HUES64 (cell line): ENCODE results near the gene INTS1. TPM values are rescaled to one million over a fixed set of nuclear protein-coding genes. Genes with fewer than 3 reads are reported as not detected.

Experiments used
- H3K27ac ChIP-seq: 2 replicates; pipeline ENCODE4 v1.7.0; 2013; ENCODE audit warnings: low read depth, low read length, inconsistent platforms
- H3K27me3 ChIP-seq: 2 replicates; pipeline ENCODE4 v1.6.1; 2013; ENCODE audit warnings: mild to moderate bottlenecking, low read length; ENCODE audit not compliant: insufficient read depth
- H3K36me3 ChIP-seq: 2 replicates; pipeline ENCODE4 v1.6.1; 2013; ENCODE audit warnings: mild to moderate bottlenecking, low read length; ENCODE audit not compliant: insufficient read depth
- H3K4me1 ChIP-seq: 2 replicates; pipeline ENCODE4 v1.6.1; 2013; ENCODE audit warnings: mild to moderate bottlenecking, low read length, moderate library complexity; ENCODE audit not compliant: insufficient read depth
- H3K4me3 ChIP-seq: 2 replicates; pipeline ENCODE4 v1.5.1; 2013; ENCODE audit warnings: mild to moderate bottlenecking, low read length, moderate library complexity
- H3K9ac ChIP-seq: 2 replicates; pipeline ENCODE4 v1.6.1; 2013; ENCODE audit warnings: mild to moderate bottlenecking, low read depth, low read length
- H3K9me3 ChIP-seq: 2 replicates; pipeline ENCODE4 v1.6.1; 2013; ENCODE audit warnings: low read depth, low read length; ENCODE audit not compliant: insufficient read depth
- WGBS: fragments of 150-250, 120-280 bp; methylation state at CpG from one replicate; pipeline ENCODE4 v1.1.7; 2013; ENCODE audit warnings: missing lambda C conversion rate; 5-methylcytosine and 5-hydroxymethylcytosine counted together
- polyA plus RNA-seq, 2 experiments: library from polyadenylated mRNA; stranded (reverse); fragments of 50-300 nt; gene quantifications; one replicate each; pipeline ENCODE4 v1.2.3, GENCODE V29; 2013

Gene INTS1, protein sequence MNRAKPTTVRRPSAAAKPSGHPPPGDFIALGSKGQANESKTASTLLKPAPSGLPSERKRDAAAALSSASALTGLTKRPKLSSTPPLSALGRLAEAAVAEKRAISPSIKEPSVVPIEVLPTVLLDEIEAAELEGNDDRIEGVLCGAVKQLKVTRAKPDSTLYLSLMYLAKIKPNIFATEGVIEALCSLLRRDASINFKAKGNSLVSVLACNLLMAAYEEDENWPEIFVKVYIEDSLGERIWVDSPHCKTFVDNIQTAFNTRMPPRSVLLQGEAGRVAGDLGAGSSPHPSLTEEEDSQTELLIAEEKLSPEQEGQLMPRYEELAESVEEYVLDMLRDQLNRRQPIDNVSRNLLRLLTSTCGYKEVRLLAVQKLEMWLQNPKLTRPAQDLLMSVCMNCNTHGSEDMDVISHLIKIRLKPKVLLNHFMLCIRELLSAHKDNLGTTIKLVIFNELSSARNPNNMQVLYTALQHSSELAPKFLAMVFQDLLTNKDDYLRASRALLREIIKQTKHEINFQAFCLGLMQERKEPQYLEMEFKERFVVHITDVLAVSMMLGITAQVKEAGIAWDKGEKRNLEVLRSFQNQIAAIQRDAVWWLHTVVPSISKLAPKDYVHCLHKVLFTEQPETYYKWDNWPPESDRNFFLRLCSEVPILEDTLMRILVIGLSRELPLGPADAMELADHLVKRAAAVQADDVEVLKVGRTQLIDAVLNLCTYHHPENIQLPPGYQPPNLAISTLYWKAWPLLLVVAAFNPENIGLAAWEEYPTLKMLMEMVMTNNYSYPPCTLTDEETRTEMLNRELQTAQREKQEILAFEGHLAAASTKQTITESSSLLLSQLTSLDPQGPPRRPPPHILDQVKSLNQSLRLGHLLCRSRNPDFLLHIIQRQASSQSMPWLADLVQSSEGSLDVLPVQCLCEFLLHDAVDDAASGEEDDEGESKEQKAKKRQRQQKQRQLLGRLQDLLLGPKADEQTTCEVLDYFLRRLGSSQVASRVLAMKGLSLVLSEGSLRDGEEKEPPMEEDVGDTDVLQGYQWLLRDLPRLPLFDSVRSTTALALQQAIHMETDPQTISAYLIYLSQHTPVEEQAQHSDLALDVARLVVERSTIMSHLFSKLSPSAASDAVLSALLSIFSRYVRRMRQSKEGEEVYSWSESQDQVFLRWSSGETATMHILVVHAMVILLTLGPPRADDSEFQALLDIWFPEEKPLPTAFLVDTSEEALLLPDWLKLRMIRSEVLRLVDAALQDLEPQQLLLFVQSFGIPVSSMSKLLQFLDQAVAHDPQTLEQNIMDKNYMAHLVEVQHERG (N-terminal part only)
- 52.0 TPM for polyA plus RNA-seq (2013, experiment 1 of 2)
- 50.7 TPM for polyA plus RNA-seq (2013, experiment 2 of 2)

DNA sequence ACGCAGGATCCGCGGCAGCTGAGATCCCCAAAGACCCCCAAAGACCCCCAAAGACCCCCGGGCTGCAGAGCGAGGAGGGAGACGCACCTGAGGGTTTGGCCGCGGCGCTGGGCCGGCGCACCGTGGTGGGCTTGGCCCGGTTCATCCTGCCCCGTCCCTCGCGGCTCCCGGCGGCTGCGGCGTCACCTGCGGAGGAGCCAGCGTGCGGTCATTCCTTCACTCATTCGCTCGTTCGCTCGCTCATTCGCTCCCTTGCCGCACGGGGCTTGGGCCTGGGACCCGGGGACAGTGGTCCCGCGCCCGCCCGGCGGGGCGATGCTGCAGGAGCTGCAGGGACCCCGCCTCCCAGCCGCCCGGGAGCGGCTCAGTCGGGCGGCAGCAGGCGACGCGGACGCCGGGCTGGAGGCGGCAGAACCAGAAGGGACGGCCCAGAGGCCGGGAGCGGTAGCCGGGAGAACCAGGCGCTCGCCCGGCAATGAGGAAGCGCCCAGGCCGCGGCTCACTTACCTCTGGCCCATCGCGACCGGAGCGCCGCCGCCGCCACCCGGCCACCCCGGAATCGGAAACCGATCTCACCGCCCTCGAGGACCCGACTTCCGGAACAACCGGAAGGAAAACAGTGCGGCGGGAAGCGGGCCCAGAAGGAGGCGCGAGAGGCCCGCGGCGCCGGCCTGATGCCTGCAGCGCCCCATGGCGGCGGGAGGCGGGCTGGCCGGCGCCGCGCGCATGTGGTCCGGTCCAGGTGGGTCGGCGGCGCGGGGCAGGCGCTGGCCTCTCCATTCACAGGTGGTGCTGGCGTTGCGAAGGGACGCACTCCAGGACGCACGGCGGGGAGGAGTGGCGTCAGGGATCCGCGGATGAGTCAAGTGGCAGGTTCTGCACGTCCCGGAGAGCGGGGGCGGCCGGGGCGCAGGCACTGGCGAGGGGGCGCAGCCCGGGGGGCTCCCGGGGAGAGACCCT, at the start of gene INTS1:
Gene INTS1, minus strand, starts transcription at position 574 of the 960 bp plus-strand sequence. Its CDS starts 429 bp downstream, at position 145.
- peaks cover 7% of the 10 kb centered on the region; the same call in 1 of the 2 replicates for H3K4me1 ChIP-seq
- H3K4me3 ChIP-seq: peak within 1 kb of the TSS; percentile 98
- peak within 1 kb of the TSS; percentile 91 for H3K9ac ChIP-seq
- H3K36me3 ChIP-seq: peaks cover 38% of the 10 kb centered on the region
- WGBS: under 1% methylated on average over 114 of the region's 118 CpGs
- H3K27ac ChIP-seq: peak within 1 kb of the TSS; percentile 60; the same call in 1 of the 2 replicates
- no peaks in the 10 kb centered on the region for H3K27me3 ChIP-seq
- H3K9me3 ChIP-seq: no peaks in the 10 kb centered on the region

DNA sequence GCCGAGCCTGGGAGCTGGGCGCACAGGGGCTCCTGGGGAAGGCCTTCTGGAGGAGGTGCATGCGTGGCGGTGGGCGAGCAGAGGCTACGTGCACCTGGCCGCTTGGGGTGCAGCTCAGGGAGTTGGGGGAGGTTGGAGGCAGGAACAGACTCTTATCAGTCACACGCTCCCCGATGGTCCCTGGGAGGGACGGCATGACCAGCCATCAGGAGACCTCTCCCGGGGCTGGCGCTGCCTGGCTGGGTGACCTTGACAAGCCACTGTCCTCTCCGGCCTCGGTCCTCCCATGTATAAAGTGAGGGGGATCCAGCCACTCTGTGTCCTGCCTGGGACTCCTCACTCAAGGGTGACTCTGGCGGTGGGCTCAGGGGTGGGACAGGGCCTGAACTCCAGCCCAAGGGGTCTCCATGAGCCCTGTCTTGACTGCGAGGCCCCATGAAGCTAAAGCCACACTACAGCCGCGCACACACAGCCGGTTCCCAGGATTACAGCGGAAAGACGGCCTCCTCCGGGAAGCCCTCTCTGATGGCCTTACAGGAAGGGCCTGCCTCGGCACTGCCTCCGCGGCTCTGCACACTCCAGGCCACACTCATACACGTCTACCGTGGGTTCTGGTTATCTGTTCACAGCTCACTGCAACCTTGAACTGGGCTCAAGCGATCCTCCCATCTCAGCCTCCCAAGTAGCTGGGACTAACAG, 49.5 kb upstream of the INTS1 start:
- Histone ChIP-seq H3K27ac (no peak overlapping the region), H3K9me3 (no peaks in the 10 kb centered on the region), H3K9ac (no peak overlapping the region), H3K36me3 (no peaks in the 10 kb centered on the region), H3K27me3 (no peaks in the 10 kb centered on the region), H3K4me1 (peaks cover 11% of the 10 kb centered on the region), H3K4me3 (no peak overlapping the region)
- 91% methylated on average over 28 of the region's 28 CpGs for WGBS

DNA sequence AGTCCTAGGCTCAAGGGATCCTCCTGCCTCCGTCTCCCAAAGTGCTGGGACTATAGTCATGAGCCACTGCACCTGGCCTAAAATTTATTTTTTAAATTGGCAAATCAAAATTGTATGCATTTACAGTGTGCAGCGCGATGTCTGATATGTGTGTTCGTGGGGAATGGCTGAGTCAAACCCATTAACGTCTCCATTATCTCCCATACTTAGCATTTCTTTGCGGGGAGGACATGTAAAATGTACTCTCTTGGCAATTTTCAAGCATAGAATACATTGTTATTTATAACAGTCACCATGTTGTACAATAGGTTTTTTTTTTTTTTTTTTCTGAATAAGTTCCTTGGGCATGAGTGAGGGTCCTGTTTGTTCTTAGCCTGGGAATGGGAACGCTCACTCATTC, 48.0 kb upstream of the INTS1 start:
- no peak overlapping the region for H3K9ac ChIP-seq
- WGBS: 95% methylated on average over 7 of the region's 7 CpGs
- H3K36me3 ChIP-seq: no peaks in the 10 kb centered on the region
- no peaks in the 10 kb centered on the region for H3K27me3 ChIP-seq
- peaks cover 11% of the 10 kb centered on the region for H3K4me1 ChIP-seq
- no peak overlapping the region for H3K27ac ChIP-seq
- H3K9me3 ChIP-seq: no peaks in the 10 kb centered on the region
- H3K4me3 ChIP-seq: no peak overlapping the region

DNA sequence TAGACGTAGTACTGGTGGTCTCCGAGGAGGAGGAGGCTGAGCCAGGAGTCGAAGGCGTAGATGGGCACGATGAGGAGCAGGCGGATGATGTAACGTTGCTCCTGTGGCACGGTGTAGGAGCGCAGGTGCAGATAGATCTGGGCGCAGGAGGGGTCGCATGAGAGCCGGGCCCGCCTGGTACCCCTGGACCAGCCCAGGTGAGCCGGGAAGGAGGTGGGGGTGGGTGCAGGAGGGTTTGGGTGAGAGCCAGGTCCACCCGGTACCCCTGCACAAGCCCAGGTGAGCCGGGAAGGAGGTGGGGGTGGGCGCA, 46.6 kb upstream of the INTS1 start:
- Histone ChIP-seq H3K4me1 (peaks cover 7% of the 10 kb centered on the region), H3K9me3 (no peaks in the 10 kb centered on the region), H3K4me3 (no peak overlapping the region), H3K27me3 (no peaks in the 10 kb centered on the region), H3K27ac (no peak overlapping the region), H3K36me3 (no peaks in the 10 kb centered on the region), H3K9ac (no peak overlapping the region)
- WGBS: 96% methylated on average over 17 of the region's 17 CpGs

DNA sequence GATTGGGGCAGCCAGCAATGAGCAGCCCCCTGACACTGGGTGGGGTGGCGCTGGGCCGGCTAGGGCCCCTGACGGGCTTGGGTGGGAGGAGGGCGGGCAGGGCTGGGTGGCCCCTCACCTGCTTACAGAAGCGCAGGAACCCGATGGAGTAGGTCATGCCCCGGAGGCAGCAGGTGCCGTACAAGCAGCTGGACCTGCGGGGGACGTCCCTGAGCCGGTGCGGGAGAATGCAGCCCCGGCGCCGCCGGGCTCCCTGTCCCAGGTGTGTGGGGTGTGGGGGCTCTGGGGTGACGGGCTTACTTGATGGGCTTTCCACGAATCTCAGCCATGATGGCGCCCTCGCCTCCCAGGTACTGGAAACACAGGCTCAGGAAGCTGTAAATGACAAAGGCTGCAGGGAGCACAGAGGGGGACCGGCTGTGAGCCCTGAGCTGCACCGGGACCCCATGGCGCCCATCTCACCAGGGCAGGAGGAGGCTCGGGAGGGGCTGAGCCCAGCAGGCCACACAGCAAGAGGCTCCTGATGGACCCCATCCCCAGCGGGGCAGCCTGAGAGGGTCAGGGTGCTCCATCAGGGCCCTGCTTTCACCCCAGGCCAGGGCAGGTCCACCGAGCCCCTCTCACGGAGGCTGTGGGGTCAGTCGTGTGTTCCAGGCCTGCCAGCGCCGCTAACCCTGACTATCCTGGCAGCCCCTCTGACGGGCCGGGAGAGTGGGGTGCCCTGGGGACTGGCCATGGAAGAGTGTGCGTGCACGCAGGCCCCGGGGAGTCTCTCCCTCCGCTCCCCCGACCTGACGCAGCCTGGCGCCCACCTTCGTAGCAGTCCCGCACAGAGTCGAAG, 46.0 kb upstream of the INTS1 start:
- H3K4me1 ChIP-seq: 0 out of 2 replicates have a peak, but pooled peaks cover 2% of the 10 kb centered on the region
- no peaks in the 10 kb centered on the region for H3K9me3 ChIP-seq
- H3K27ac ChIP-seq: no peak overlapping the region
- 94% methylated on average over 42 of the region's 42 CpGs for WGBS
- H3K9ac ChIP-seq: no peak overlapping the region
- no peaks in the 10 kb centered on the region for H3K36me3 ChIP-seq
- H3K4me3 ChIP-seq: no peak overlapping the region
- H3K27me3 ChIP-seq: no peaks in the 10 kb centered on the region

DNA sequence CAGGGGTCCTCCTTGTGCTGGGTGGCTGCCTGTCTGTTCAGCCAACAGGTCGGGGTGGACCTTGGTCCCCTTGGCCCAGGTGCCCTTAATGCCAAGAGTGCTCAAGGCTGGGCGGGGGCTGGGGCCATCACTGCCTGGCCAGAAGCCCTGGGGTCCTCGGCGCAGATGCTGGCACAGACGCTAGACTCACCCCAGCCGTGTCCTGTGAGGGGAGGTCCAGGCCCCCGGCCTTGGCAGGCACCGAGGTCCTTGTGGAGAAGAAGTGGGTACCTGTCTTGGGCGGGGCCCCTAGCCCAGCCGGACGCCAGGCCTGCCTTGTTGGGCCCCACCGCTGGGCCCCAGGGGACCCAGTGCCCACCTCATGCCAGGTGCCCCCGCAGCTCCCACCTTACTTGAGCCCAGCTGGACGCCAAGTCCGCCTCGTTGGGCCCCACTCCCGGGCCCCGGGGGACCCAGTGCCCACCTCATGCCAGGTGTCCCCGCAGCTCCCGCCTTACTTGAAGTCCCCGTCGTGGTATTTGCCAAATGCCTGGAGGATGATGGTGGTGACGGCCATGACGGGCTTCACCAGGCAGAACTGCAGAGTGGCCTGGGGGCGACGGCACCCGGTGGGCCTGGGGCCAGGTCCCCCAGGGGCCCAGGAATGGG, 45.3 kb upstream of the INTS1 start:
- no peak overlapping the region for H3K27ac ChIP-seq

DNA sequence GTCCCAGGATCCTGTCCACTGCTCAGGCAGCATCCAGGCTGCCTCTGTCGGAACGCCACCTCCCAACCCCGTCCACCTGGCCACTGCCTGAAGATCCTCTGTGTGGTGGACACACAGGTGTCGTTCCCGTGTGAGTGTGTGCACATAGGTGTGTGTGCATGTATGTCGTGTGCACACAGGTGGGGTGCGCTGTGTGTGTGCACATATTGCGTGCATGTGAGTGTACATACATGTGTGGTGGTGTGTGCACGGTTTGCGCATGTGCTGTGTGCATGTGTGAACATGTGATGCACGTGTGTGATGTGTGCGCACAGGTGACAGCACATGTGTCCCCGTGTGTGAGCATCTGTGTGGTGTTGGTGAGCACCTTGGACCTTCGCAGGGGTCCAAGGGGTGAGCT, 44.8 kb upstream of the INTS1 start:
- Histone ChIP-seq H3K27ac (no peak overlapping the region), H3K27me3 (no peaks in the 10 kb centered on the region), H3K9me3 (no peaks in the 10 kb centered on the region), H3K4me1 (no peaks in the 10 kb centered on the region), H3K36me3 (no peaks in the 10 kb centered on the region), H3K4me3 (no peak overlapping the region), H3K9ac (no peak overlapping the region)
- WGBS: 90% methylated on average over 14 of the region's 14 CpGs

More for the DNA sequence above, 45.3 kb upstream of the INTS1 start:
- WGBS: 93% methylated on average over 27 of the region's 27 CpGs
- H3K9me3 ChIP-seq: no peaks in the 10 kb centered on the region
- H3K9ac ChIP-seq: no peak overlapping the region
- no peaks in the 10 kb centered on the region for H3K27me3 ChIP-seq
- no peak overlapping the region for H3K4me3 ChIP-seq
- no peaks in the 10 kb centered on the region for H3K4me1 ChIP-seq
- H3K36me3 ChIP-seq: no peaks in the 10 kb centered on the region

DNA sequence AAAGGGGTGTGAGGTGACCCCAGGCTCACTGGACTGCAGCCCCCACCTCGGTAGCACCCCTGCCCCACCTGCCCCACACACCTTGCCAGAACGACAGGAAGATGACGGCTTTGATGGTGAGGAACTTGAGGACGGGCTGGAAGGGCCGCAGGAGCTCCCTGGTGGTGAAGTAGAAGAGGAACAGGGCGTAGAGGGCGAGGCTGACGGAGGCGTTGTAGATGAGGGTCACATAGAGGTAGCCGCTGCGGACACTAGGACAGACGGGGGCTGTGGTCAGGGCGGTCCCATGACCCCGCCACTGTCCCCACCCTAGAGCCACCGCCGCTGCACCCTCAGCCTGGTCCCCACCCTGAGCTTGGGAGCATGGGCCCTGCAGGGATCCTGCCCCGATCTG, 44.2 kb upstream of the INTS1 start:
- Histone ChIP-seq H3K4me3 (no peak overlapping the region), H3K9me3 (no peaks in the 10 kb centered on the region), H3K27ac (no peak overlapping the region), H3K4me1 (no peaks in the 10 kb centered on the region), H3K27me3 (no peaks in the 10 kb centered on the region), H3K36me3 (no peaks in the 10 kb centered on the region), H3K9ac (no peak overlapping the region)
- WGBS: 85% methylated on average over 17 of the region's 17 CpGs
